ENCODE results near the gene TRPC1.

The TRPC1 gene

DNA sequence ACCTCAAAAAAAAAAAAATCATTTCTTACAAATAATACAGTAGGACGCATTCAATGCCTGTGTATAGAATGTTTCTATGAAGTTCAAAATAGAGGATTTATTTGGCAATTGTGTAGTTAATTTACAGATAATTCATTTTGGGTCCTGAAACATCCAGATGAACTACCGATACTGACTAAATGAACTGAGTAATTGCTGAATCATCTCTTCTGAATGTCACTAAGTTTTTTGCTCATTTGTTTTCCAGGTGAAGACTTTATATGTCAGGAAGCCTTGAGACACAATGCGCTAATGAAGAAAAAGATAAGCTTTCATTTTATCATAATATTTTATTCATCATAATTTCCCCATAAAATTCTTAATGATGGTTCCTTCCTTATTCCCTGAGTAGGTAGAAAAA, 125.3 kb downstream of the TRPC1 start:
- DNase-seq (ENCODE audit: insufficient read length, low spot score) (no peak), FAIRE-seq (no peak)
- TF ChIP-seq PAX5 (IDR thresholded peaks at IDR 0.05; ENCODE audit: insufficient read depth, low read length, severe bottlenecking) (no peak), SPI1 (IDR thresholded peaks at IDR 0.05; ENCODE audit: low read depth, low read length) (no peak), POLR2AphosphoS5 (IDR thresholded peaks at IDR 0.05; ENCODE audit: low read depth, low read length) (no peak), TAF1 (IDR thresholded peaks at IDR 0.05; ENCODE audit: low read depth, low read length) (no peak), POLR2A (IDR thresholded peaks at IDR 0.05; ENCODE audit: low read depth, low read length) (no peak)

DNA sequence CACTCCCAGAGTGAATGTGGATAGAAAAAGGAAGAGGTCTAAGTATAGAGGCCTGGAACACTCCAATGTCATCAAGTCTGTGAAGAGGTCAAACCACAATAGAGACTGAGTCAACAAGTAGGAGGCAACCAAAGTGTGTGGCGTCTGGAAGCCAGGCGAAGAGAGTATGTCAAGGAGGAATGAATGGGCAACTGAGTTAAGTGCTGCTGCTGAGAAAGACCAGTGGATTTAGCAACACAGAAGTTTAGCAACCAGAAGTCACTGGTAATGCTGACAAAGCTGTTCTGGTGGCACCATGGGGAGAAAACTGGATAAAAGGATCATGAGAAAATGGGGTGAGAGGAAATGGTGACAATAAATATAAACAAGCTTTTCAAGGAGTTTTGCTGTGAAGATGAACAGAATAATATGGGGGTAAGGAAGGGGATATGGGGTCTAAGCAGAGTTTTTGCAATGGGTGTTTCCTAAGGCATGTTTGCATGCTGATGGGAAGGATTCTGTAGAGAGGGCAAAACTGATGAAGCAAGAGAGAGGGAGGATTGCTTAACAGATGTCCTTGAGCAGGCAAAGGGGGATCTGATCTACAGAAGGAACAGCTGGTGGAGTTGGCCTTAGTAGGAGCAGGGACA, 126.7 kb downstream of the TRPC1 start:
- TF ChIP-seq POLR2AphosphoS5 (IDR thresholded peaks at IDR 0.05; ENCODE audit: low read depth, low read length), result no peak
- no peak for TF ChIP-seq TAF1 (IDR thresholded peaks at IDR 0.05; ENCODE audit: low read depth, low read length)
- TF ChIP-seq POLR2A (IDR thresholded peaks at IDR 0.05; ENCODE audit: low read depth, low read length), result no peak
- no peak for TF ChIP-seq PAX5 (IDR thresholded peaks at IDR 0.05; ENCODE audit: insufficient read depth, low read length, severe bottlenecking)
- TF ChIP-seq SPI1 (IDR thresholded peaks at IDR 0.05; ENCODE audit: low read depth, low read length), result no peak
- no peak for TF ChIP-seq POU2F2 (IDR thresholded peaks at IDR 0.05; ENCODE audit: low read depth, low read length)
- no peak for DNase-seq (ENCODE audit: insufficient read length, low spot score)
- FAIRE-seq, result no peak

DNA sequence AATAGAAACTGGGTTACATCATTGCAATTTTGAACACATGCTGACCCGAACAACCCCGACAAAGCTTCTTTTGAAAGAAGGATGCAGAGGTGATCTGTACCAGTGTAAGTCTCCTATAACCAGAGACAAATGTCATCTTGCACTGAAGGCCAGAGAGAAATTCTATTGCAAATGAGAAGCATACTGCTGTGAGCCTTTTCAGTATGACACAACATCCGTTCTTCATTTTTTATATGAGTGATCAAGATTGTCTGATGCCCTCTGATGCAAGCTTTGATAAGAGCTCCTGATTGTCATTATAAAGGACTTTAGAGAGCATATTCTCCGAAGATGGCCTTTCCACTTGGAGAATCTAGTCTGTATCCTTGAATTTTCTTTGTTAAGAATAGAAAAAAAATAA, 128.2 kb downstream of the TRPC1 start:
- DNase-seq (ENCODE audit: insufficient read length, low spot score) (no peak), FAIRE-seq (no peak)
- TF ChIP-seq PAX5 (IDR thresholded peaks at IDR 0.05; ENCODE audit: insufficient read depth, low read length, severe bottlenecking), result no peak
- TF ChIP-seq SPI1 (IDR thresholded peaks at IDR 0.05; ENCODE audit: low read depth, low read length), result no peak
- no peak for TF ChIP-seq POLR2A (IDR thresholded peaks at IDR 0.05; ENCODE audit: low read depth, low read length)
- no peak for TF ChIP-seq POU2F2 (IDR thresholded peaks at IDR 0.05; ENCODE audit: low read depth, low read length)
- no peak for TF ChIP-seq TAF1 (IDR thresholded peaks at IDR 0.05; ENCODE audit: low read depth, low read length)
- no peak for TF ChIP-seq POLR2AphosphoS5 (IDR thresholded peaks at IDR 0.05; ENCODE audit: low read depth, low read length)

DNA sequence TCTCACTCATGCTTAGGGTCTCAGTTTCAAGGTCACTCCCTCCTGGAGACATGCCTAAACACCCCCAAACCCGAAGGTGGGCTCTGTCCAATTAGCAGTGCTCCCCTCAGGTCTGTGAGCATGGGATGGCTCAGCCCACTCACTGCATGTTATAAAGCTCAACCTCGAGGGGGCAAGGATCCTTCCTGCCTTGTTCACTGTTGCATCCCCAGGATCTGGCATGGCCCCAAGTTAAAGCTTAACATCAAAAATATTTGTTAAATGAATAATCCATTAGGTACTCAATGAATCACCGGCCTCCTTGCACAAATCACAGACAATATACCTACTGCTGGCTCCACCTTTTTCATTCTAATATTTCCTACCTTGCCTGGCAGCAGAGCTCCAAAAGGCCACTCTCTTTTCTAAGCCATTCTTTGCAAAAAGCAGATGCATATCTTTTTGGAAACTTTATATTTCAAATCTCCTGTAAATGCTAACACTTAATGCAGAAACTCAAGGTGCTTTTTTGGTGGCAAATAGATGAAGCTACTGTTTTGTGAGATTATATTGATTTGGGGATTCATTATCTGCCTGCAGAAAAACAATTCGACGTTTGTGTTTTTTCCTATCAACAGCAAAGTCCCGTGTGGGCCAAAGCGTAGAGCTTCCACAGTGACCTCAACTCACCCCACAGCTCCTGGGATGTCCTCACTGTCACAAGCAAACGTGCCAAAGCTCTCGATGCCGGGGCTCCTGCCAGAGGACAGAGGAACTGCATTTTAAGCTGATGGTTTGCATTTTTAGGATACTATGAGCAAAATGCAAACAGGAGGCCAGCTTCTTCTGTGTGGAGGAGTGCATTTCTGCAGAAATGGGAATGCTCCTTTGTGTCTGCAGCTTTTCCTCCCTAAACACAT, 129.7 kb downstream of the TRPC1 start:
- DNase-seq (ENCODE audit: insufficient read length, low spot score), result no peak
- TF ChIP-seq TAF1 (IDR thresholded peaks at IDR 0.05; ENCODE audit: low read depth, low read length), result no peak
- TF ChIP-seq POU2F2 (IDR thresholded peaks at IDR 0.05; ENCODE audit: low read depth, low read length), result no peak
- TF ChIP-seq POLR2AphosphoS5 (IDR thresholded peaks at IDR 0.05; ENCODE audit: low read depth, low read length), result no peak
- FAIRE-seq, result no peak

DNA sequence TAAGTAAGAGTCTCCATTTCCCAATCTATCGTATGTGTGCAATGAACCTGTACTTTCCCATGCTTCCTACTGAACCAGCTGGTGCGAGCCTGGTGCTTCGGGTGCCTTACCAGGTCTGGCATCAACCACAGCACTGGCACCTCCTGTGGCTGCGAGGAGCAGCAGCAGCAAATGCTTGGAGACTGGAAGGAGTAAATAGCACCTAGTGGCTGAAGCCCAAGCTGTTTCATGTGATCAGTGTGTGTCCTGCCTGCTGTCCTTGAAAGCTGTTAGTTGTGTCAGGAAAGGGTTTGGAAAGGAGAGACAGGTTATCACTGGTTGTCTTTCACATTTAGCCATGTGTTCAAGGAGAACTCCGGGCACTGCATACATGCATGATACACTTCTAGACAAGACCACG, 133.2 kb downstream of the TRPC1 start:
- DNase-seq (ENCODE audit: insufficient read length, low spot score) (no peak), FAIRE-seq (no peak)
- TF ChIP-seq SPI1 (IDR thresholded peaks at IDR 0.05; ENCODE audit: low read depth, low read length) (no peak), POLR2A (IDR thresholded peaks at IDR 0.05; ENCODE audit: low read depth, low read length) (no peak), PAX5 (IDR thresholded peaks at IDR 0.05; ENCODE audit: insufficient read depth, low read length, severe bottlenecking) (no peak), POLR2AphosphoS5 (IDR thresholded peaks at IDR 0.05; ENCODE audit: low read depth, low read length) (no peak), POU2F2 (IDR thresholded peaks at IDR 0.05; ENCODE audit: low read depth, low read length) (no peak), TAF1 (IDR thresholded peaks at IDR 0.05; ENCODE audit: low read depth, low read length) (no peak)

Data from GM12891 (cell line).